C4-2B (cell line): ENCODE measurements around the gene TMEM18.

Experiments
- ZFX ChIP-seq: fragments of 450-650 bp; IDR thresholded peaks from 2 replicates; pipeline ENCODE4 v1.6.1; 2017
- TF ChIP-seq, protein P1 (sequence below): fragments of 450-650 bp; conservative IDR thresholded peaks from 2 replicates; pipeline ENCODE4 v1.5.1; 2017; ENCODE audit warnings: mild to moderate bottlenecking

DNA sequence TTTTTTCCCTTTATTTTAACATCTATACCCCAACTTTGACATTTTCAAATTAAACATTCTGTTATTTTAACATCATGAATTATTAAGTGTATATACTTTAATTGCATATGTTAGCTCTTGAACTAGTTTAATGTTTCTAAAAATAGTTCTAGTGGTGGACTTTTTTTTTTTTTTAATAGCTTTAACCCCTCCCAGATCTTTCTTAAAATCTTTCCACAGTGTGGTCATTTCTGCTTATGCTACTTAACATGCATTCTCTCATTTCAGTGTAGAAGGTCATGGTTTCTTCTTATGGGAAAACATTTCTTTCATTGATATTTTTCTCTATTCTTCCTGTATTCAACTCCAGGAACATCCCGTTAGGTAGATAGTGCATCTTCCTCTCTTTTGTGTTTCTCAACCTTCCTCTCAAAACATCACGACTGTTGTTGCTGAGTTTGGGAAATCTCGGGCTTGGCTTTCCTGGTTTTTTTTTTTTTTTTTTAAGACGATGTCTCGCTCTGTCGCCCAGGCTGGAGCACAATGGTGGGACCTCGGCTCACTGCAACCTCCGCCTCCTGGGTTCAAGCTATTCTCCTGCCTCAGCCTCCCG lies 849 bp upstream of the TMEM18 start:
- TF ChIP-seq, protein P1, sequence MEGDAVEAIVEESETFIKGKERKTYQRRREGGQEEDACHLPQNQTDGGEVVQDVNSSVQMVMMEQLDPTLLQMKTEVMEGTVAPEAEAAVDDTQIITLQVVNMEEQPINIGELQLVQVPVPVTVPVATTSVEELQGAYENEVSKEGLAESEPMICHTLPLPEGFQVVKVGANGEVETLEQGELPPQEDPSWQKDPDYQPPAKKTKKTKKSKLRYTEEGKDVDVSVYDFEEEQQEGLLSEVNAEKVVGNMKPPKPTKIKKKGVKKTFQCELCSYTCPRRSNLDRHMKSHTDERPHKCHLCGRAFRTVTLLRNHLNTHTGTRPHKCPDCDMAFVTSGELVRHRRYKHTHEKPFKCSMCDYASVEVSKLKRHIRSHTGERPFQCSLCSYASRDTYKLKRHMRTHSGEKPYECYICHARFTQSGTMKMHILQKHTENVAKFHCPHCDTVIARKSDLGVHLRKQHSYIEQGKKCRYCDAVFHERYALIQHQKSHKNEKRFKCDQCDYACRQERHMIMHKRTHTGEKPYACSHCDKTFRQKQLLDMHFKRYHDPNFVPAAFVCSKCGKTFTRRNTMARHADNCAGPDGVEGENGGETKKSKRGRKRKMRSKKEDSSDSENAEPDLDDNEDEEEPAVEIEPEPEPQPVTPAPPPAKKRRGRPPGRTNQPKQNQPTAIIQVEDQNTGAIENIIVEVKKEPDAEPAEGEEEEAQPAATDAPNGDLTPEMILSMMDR = no peak
- no peak for TF ChIP-seq ZFX
